GM12875 (cell line): ENCODE measurements around the gene EDA.

ENCODE experiments used
- H3K4me3 ChIP-seq: one replicate; pipeline ENCODE4 v1.5.1; 2011; ENCODE audit warnings: low read depth, low read length, control low read depth
- CTCF ChIP-seq: IDR thresholded peaks from 2 replicates; pipeline ENCODE4 v1.5.1; 2011; ENCODE audit warnings: low read depth, mild to moderate bottlenecking, control low read depth, inconsistent platforms, low read length, moderate library complexity, borderline replicate concordance; ENCODE audit not compliant: insufficient read depth

EDA gene

GRCh38 chrX:70032792-70033191 is 416.9 kb downstream of the EDA start:
- no peak overlapping the region for H3K4me3 ChIP-seq
- TF ChIP-seq CTCF, result no peak

GRCh38 chrX:70033348-70034051 is 417.6 kb downstream of the EDA start:
- no peak overlapping the region for H3K4me3 ChIP-seq
- TF ChIP-seq CTCF, result peak; percentile 72

GRCh38 chrX:70034646-70035045 is 418.7 kb downstream of the EDA start:
- TF ChIP-seq CTCF, result no peak
- H3K4me3 ChIP-seq, result no peak overlapping the region

- H3K4me3 ChIP-seq, result no peak overlapping the region
- TF ChIP-seq CTCF, result no peak
Measured at GRCh38 chrX:70038515-70038914, 422.6 kb downstream of the EDA start.

GRCh38 chrX:70038951-70039350 is 423.0 kb downstream of the EDA start:
- H3K4me3 ChIP-seq, result no peak overlapping the region
- no peak for TF ChIP-seq CTCF

- H3K4me3 ChIP-seq, result no peak overlapping the region
- no peak for TF ChIP-seq CTCF
Measured at GRCh38 chrX:70039758-70040157, 423.8 kb downstream of the EDA start.

GRCh38 chrX:70041993-70042392 is 426.1 kb downstream of the EDA start:
- TF ChIP-seq CTCF, result no peak

More at GRCh38 chrX:70041993-70042392, 426.1 kb downstream of the EDA start:
- no peak overlapping the region for H3K4me3 ChIP-seq
